GM19239 (cell line): ENCODE measurements around the gene MS4A8.

Experiments
- DNase-seq: peaks from one replicate; pipeline ENCODE4 v3.0.0; 2011; ENCODE audit warnings: low spot score; ENCODE audit not compliant: insufficient read length
- FAIRE-seq: peaks from 2 replicates; lab custom pipeline; 2011; peaks lifted over from hg19 to GRCh38; lab: Jason Lieb, UNC

Gene MS4A8

DNA sequence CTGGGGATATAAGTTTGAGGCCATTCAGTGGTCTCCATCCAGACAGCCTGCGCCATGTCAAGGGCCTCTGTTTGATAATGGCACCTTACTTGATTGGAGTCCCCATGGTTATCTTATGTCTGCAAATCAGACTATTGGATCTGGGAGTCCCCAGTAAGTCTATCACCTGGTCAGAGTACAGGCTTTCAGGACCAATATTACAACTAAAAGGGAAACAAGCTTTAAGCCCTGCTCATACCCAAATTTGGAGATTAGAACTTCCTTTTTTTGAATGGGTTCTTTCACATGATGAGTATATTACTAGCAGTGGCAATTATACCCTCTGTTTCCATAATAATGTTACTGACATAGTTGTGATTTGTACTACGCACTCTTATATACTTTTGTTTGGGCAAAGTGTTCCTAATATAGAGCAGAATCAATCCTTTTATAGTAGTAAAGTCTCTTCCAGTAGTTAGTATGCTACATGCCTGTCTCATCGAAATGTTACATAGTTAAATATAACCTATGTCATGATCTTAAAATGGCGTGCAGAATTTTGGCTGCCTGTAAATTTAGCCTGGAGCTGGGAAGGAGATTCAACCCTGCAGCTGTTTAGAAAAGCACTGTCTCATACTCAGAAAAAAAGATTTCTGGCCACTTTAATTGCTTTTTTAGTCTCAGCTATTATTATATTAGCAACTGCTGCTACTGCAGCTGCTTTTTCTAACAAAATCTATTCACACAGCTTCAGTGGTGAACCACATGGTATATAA is 62.2 kb downstream of the MS4A8 start:
- DNase-seq (no peak), FAIRE-seq (peak; percentile 26)

DNA sequence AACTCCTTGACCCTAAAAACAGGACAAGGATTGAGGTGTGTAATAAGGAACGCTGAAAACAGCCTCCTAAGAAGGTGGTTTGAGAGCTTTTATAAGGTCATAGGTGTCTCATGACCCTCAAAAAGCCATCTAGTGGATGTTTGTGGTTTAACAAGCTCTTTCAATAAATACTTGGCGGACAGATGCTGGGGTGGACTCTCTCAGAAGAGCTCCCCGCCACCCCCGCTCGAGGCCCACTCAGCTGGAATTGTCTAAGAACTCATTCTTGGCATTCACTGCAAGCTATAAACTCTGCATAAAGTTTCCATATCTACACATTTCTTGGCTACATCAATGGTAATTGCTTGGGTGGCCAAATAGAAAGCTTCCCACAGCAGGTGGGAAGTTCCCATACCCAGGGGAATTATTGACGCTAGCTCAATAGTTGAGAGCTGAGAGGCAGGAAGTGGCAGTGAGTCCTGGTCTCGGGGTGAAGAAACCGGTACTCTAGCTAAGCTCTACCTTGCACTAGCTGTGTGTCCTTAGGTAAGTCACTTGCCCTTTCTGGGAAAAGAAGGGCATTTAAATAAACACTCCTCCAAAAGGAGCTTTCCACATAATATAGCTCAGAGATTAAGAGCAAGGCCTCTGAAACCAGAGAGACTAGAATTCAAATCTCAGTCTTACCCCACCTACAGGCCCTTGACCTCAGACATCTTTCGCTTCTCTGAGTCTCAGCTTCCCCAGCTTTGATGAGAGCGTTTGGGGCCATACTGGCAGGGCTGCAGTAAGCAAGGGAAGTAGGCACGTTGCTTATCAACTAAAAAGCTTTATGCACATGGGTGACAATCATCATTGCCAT is 63.7 kb downstream of the MS4A8 start:
- peak; percentile 97 for FAIRE-seq
- DNase-seq: peak; percentile 44

DNA sequence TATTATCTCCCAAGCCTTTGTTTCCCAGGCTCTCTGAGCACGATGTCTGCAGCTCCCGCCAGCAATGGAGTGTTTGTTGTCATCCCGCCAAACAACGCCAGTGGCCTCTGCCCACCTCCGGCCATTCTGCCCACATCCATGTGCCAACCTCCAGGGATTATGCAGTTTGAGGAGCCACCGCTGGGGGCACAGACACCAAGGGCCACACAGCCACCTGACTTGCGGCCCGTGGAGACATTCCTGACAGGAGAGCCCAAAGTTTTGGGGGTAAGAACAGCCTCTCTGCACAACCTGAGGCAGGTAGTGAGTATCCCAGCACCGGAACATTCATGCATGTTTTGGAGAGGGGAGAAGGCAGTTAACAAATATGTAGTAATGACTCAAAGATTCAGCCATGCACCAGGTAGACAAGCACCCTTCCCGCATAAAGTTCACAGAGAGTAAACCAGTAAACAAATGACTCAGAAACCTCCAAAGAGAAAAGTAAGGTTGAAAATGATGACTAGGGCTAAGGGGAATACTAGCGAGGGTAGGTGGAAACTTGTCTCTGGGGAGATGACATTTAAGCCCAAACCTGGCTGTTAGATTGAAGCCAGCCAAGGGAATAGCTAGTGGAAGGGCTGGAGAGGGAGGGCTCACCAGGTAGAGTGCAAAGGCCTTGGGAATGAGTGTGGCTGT is 64.4 kb downstream of the MS4A8 start:
- FAIRE-seq (no peak), DNase-seq (no peak)

DNA sequence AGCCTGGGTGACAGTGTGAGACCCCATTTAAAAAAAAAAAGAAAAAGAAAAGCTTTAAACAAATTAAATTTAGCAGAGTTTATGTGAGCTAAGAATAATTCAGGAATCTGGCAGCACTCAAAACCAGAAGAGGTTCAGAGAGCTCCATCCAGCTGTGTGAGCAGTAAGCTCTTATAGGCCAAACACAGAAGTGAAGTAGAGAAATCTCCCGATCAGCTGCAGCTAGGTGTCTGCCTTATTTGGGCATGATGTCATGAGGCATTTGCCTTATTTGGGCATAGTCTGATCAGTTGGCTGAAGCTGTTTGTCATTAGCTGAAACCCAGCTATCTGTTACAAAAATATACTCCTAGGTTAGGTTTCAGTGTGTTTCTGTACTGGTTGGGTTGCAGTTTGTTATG is 65.5 kb downstream of the MS4A8 start:
- FAIRE-seq: peak; percentile 95
- no peak for DNase-seq

DNA sequence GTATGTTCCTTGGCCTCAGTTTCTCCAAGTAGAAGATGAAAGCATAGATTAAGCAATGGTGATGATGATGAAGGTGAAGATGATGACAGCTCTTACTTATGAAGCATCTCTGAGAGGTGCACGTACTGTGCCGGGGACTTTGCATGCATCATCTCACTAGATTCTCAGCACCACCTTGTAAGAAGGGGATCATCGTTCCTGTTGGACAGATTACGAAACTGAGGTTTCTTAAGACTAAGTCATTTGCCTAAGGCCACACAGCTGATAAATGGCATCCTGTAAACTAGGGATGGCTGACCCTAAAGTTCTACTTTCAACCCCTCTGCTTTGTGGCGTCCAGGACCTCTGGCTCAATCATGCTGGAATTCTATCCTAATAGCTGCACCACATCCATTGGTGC is 65.9 kb downstream of the MS4A8 start:
- FAIRE-seq: no peak
- DNase-seq: no peak
